Peyer's patch (tissue), 4 donors: ENCODE data around the gene KLK8.

ENCODE experiments used
- CTCF ChIP-seq, 6 experiments: fragments of 450-650 bp in 4 of 6; fragments of 200-600 bp in 2 of 6; sonication (generic) in 1 of 6; IDR thresholded peaks; one replicate each; pipeline ENCODE4 v1.5.1; 2017 to 2019; ENCODE audit warnings: antibody characterized with exemption in 6 of 6, mild to moderate bottlenecking in 3 of 6, moderate library complexity in 1 of 6
- POLR2A ChIP-seq, 2 donors: fragments of 450-650 bp; IDR thresholded peaks; one replicate each; pipeline ENCODE4 v1.5.1; 2017; ENCODE audit warnings: antibody characterized with exemption in 2 of 2, mild to moderate bottlenecking in 2 of 2, moderate library complexity in 2 of 2

GRCh38 chr19:51027873-51028272 lies 26.5 kb upstream of the KLK8 start:
- TF ChIP-seq CTCF (IDR thresholded peaks at IDR 0.05) (no peak), POLR2A (IDR thresholded peaks at IDR 0.05) (no peak)
